Urinary bladder (tissue), 4 donors: ENCODE data around the gene SMIM10L1. TPM values are rescaled to one million over a fixed set of nuclear protein-coding genes. Genes with fewer than 3 reads are reported as not detected.

ENCODE experiments used
- DNase-seq: peaks from one replicate; pipeline ENCODE4 v3.0.0-alpha.2; 2015; ENCODE audit errors: extremely low spot score
- H3K27ac ChIP-seq: one replicate; pipeline ENCODE4 v1.5.1; 2013; ENCODE audit warnings: low read depth, mild to moderate bottlenecking, moderate library complexity
- H3K36me3 ChIP-seq: one replicate; pipeline ENCODE4 v1.6.1; 2013; ENCODE audit warnings: mild to moderate bottlenecking, moderate library complexity; ENCODE audit not compliant: insufficient read depth
- H3K4me1 ChIP-seq: one replicate; pipeline ENCODE4 v1.6.1; 2013; ENCODE audit warnings: mild to moderate bottlenecking, moderate library complexity; ENCODE audit not compliant: insufficient read depth
- H3K4me3 ChIP-seq: one replicate; pipeline ENCODE4 v1.5.1; 2013; ENCODE audit warnings: low read depth, low read length
- WGBS: extraction: QIAGEN DNeasy Blood & Tissue Kit; methylation state at CpG from one replicate; pipeline ENCODE4 v1.1.7; 2013; 5-methylcytosine and 5-hydroxymethylcytosine counted together
- polyA plus RNA-seq: library from polyadenylated mRNA; stranded (reverse); fragments of 200-250 nt; gene quantifications from one replicate; pipeline ENCODE4 v1.2.3, GENCODE V29; 2013
- total RNA-seq: library from RNA; depleted of rRNA; stranded (reverse); fragments of >200 nt; gene quantifications from one replicate; pipeline ENCODE4 v1.2.3, GENCODE V29; 2014
- donor health status: healthy with polysubstance abuse.
- donor health status: healthy.

Gene SMIM10L1
- total RNA-seq (10.8 TPM), polyA plus RNA-seq (12.8 TPM)

DNA sequence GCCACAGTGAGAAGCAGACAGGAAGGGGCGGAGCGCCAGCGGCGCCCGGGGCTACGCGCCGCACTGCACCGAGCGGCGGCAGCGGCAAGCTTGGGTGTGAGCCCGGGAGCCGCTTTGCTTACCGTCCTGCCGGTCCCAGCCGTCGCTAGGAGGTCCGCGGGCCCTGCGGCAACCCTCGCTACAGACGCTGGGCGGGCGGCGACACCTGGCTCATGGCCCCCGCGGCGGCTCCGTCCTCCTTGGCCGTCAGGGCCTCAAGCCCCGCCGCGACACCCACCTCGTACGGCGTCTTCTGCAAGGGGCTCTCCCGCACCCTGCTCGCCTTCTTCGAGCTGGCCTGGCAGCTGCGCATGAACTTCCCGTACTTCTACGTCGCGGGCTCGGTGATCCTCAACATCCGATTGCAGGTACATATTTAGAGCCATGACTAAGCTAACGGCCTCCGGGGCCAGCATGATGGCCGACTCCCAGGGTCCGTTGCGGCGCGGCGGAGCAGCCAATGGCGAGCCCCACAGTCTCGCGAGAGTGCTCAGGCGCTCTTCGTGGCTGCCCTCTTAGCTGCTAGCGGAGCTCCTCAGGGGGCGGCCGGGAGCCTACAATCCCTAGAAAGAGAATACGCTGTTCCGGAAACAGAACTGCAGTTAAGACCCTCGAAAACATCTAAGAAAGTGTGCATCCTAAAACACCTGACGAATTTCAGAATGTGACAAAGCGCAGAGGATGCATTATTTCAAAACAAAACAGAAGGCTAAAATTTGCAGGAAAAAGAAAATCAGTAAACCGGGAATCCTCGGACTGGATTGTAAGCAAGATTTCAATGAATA, at the start of gene SMIM10L1:
Gene SMIM10L1, plus strand, starts transcription at position 50 of the 824 bp plus-strand sequence. Its CDS starts 163 bp downstream, at position 213.
- Histone ChIP-seq H3K4me1 (peaks cover 1% of the 10 kb centered on the region), H3K36me3 (no peaks in the 10 kb centered on the region), H3K4me3 (peak within 1 kb of the TSS; percentile 74), H3K27ac (peak within 1 kb of the TSS; percentile 93)
- under 1% methylated on average over 70 of the region's 70 CpGs for WGBS
- DNase-seq, result peak; percentile 86

GRCh38 chr12:11130382-11130781, 40.6 kb upstream of the SMIM10L1 start:
- 94% methylated on average over 3 of the region's 3 CpGs for WGBS

DNA sequence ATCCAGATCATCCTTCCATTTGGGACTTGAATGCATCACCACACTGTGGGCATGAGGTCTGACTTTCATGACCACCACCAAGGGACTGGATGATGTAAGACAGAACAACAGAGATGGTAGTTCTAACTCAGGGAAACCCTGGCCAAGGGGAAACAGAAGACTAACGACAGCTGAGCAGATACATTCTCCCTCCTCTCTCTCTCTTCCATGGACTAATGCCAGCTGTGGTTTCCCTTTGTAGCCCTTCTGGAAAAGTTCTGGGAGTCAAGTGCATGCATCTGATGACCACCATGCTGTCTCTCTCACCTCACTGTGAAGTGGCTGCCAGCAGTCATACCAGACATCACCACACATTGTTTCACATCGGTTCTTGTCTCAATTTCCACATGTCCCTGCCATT, 40.0 kb upstream of the SMIM10L1 start:
- Histone ChIP-seq H3K4me3 (no peak overlapping the region), H3K4me1 (no peaks in the 10 kb centered on the region), H3K27ac (no peak overlapping the region), H3K36me3 (no peaks in the 10 kb centered on the region)
- no peak for DNase-seq
- 58% methylated on average over 2 of the region's 2 CpGs for WGBS

More at GRCh38 chr12:11130382-11130781, 40.6 kb upstream of the SMIM10L1 start:
- no peak overlapping the region for H3K4me3 ChIP-seq
- DNase-seq, result no peak
- H3K27ac ChIP-seq, result no peak overlapping the region
- no peaks in the 10 kb centered on the region for H3K36me3 ChIP-seq
- H3K4me1 ChIP-seq, result no peaks in the 10 kb centered on the region

GRCh38 chr12:11133162-11133561, 37.8 kb upstream of the SMIM10L1 start:
- no peaks in the 10 kb centered on the region for H3K36me3 ChIP-seq
- H3K27ac ChIP-seq, result no peak overlapping the region
- H3K4me1 ChIP-seq, result no peaks in the 10 kb centered on the region
- no peak for DNase-seq
- H3K4me3 ChIP-seq, result no peak overlapping the region
- 92% methylated on average over 2 of the region's 2 CpGs for WGBS

GRCh38 chr12:11133816-11134215, 37.2 kb upstream of the SMIM10L1 start:
- H3K36me3 ChIP-seq, result no peaks in the 10 kb centered on the region
- H3K27ac ChIP-seq, result no peak overlapping the region
- WGBS, result 83% methylated on average over 2 of the region's 2 CpGs
- no peak overlapping the region for H3K4me3 ChIP-seq
- H3K4me1 ChIP-seq, result no peaks in the 10 kb centered on the region
- peak; percentile 3 for DNase-seq

DNA sequence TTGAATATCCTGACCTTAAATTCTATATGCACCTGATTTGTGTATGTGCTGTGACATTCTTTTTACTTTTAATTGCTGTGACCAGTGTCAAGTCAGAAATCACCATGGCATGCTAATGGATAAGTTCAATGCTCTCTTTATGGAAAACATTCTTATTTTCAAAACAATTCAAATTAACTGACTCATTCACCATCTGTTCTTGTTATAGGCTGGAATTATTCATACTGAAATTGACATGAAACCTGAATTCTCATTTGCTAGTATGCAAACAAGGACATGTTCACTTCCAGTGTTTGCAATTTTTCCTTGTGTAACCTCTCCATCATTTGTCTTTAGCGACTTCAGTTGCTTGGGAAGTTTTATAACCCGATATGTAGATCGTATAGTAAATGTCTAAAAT, 36.7 kb upstream of the SMIM10L1 start, which contains the start of gene TAS2R30:
Gene TAS2R30, minus strand, starts transcription at position 340 of the 400 bp plus-strand sequence. CDS start 400 bp downstream, outside the sequence.
- no peak within 1 kb of the TSS for H3K4me3 ChIP-seq
- H3K27ac ChIP-seq, result no peak within 1 kb of the TSS
- DNase-seq, result no peak
- no peaks in the 10 kb centered on the region for H3K36me3 ChIP-seq
- H3K4me1 ChIP-seq, result no peaks in the 10 kb centered on the region
- 73% methylated on average over 3 of the region's 3 CpGs for WGBS

GRCh38 chr12:11136075-11136474, 34.9 kb upstream of the SMIM10L1 start:
- H3K27ac ChIP-seq, result no peak overlapping the region
- 78% methylated on average over 2 of the region's 2 CpGs for WGBS
- DNase-seq, result no peak
- no peaks in the 10 kb centered on the region for H3K36me3 ChIP-seq
- H3K4me3 ChIP-seq, result no peak overlapping the region
- H3K4me1 ChIP-seq, result no peaks in the 10 kb centered on the region

- Histone ChIP-seq H3K27ac (no peak overlapping the region), H3K4me3 (no peak overlapping the region), H3K4me1 (no peaks in the 10 kb centered on the region), H3K36me3 (peaks cover 1% of the 10 kb centered on the region)
- WGBS, result 82% methylated on average over 2 of the region's 2 CpGs
- DNase-seq, result no peak
These were observed 27.6 kb upstream of the SMIM10L1 start for GRCh38 chr12:11143352-11143751.

- H3K27ac ChIP-seq, result no peak overlapping the region
- WGBS, result 89% methylated on average over 5 of the region's 5 CpGs
- DNase-seq, result no peak
- peaks cover 1% of the 10 kb centered on the region for H3K36me3 ChIP-seq
- H3K4me3 ChIP-seq, result no peak overlapping the region
- no peaks in the 10 kb centered on the region for H3K4me1 ChIP-seq
These were observed 26.7 kb upstream of the SMIM10L1 start for GRCh38 chr12:11144297-11144696.

DNA sequence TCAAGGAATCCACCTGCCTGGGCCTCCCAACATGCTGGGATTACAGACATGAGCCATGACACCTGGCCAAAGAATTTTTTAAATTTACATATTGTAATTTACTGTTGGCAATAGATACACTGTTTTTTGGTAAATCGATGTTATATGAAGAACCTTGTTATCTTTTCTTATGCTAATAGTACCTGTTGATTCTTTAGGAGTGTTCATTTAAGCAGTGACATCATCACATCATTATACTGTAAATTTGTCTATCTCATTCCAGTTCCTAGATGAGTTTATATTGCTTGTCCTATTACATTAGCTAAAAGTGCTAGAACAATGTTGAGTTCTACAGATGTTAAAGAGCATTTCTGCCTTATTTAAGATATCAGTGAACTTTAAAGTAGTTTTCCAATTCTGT, 23.6 kb upstream of the SMIM10L1 start:
- no peak overlapping the region for H3K27ac ChIP-seq
- H3K4me1 ChIP-seq, result no peaks in the 10 kb centered on the region
- no peak overlapping the region for H3K4me3 ChIP-seq
- DNase-seq, result no peak
- 99% methylated on average over 1 of the region's 1 CpG for WGBS
- peaks cover 1% of the 10 kb centered on the region for H3K36me3 ChIP-seq

- 62% methylated on average over 1 of the region's 1 CpG for WGBS
- DNase-seq, result no peak
- Histone ChIP-seq H3K4me3 (no peak overlapping the region), H3K27ac (no peak overlapping the region), H3K36me3 (no peaks in the 10 kb centered on the region), H3K4me1 (no peaks in the 10 kb centered on the region)
These were observed 20.2 kb upstream of the SMIM10L1 start for GRCh38 chr12:11150832-11151231.

DNA sequence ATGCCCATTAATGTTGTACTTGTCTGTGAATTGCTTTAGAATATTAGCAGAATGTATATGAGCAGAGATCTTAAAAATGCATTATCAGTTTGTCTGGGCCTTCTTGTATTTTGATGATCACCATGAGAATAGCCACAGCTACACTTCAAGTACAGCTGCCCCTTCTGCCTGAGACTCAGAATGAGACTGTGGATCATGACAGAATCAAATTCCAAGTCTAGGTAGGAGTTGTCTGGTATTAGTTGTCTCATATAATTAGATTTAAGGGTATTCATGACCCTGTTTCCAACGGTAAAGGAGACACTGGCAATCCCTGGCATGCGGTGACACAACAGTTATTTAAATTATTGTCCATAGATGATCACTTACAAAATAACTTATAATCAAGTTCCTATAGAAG, 18.3 kb upstream of the SMIM10L1 start:
- H3K4me1 ChIP-seq, result no peaks in the 10 kb centered on the region
- 95% methylated on average over 2 of the region's 2 CpGs for WGBS
- no peaks in the 10 kb centered on the region for H3K36me3 ChIP-seq
- no peak for DNase-seq
- no peak overlapping the region for H3K27ac ChIP-seq
- H3K4me3 ChIP-seq, result no peak overlapping the region

DNA sequence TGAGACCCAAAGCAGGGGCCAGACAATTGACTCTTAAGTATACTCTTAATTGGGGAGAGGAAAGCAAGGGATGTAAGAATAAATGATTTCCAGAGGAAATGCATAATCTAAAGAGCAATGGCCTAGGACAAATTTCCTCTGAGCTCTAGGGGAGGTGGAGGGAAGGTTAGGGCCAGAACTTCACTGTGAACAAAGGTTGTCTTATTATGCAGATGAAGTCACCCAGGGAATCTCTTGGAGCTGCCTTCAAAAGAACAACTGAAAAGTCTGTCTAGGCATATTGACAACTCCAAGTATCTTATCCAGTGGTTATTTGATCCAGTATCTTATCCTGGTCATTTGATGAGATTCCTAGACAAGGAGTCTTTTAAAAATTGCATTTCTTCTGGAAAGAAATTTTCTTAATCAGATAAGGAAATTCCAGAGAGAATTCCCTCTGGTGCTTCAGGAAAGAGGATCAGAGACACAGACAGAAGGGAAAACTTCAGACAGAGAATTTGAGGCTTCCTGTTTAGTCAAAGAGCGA, 16.5 kb upstream of the SMIM10L1 start:
- Histone ChIP-seq H3K4me1 (peaks cover 1% of the 10 kb centered on the region), H3K36me3 (no peaks in the 10 kb centered on the region), H3K27ac (no peak overlapping the region), H3K4me3 (no peak overlapping the region)
- WGBS, result 99% methylated on average over 1 of the region's 1 CpG
- DNase-seq, result no peak

DNA sequence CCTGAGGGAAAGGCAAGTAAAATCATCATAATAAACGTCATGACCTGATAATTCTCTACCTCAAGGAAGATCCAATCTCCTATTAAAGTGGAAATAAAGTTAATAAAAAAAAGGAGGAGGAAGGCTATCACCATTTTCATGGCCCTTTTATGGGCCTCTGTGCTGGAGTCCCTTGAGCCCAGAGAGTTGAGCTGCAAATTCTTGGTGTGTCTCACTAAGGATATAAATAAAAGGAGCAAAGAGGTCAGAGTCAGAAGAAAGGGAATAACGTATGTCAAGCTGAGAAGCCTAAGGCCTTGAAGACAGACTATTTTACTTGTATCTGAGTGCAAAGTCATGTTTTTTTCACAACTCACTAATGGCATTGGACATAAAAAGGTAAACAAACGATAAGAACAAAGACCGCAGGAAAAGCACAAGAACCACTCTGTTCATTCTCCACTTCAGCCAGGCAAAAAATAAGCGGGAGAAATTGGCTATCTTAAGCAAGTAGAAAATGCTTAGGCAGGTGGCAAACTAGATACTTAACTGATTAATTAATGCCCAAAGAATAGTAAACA, 12.0 kb upstream of the SMIM10L1 start:
- DNase-seq, result no peak
- Histone ChIP-seq H3K4me3 (no peak overlapping the region), H3K27ac (no peak overlapping the region), H3K4me1 (peaks cover 1% of the 10 kb centered on the region), H3K36me3 (no peaks in the 10 kb centered on the region)
- 60% methylated on average over 5 of the region's 5 CpGs for WGBS
